Fibroblast of upper back skin (primary cell): ENCODE measurements around the gene MYO1G.
"Not testable (repeated sequence)": the region's sequence is repeated elsewhere in the genome, so short reads cannot be mapped to it uniquely, and the experiment has no call there.

Experiments
- DNase-seq: peaks from one replicate; pipeline ENCODE4 v3.0.0-alpha.2; 2013

The MYO1G gene

GRCh38 chr7:44978511-44979366 lies at the start of gene MYO1G:
TSS of gene MYO1G (minus strand) at chr7:44979015. CDS start at chr7:44978961, 54 bp downstream.
- DNase-seq, result no peak

- DNase-seq, result no peak
These were observed 49.5 kb upstream of the MYO1G start for GRCh38 chr7:45028138-45028919.

GRCh38 chr7:45027774-45028114 lies 48.9 kb upstream of the MYO1G start:
- DNase-seq, result no peak

- peak; percentile 43 for DNase-seq
These were observed 48.4 kb upstream of the MYO1G start for GRCh38 chr7:45026984-45027773.

GRCh38 chr7:45026013-45026412 lies 47.2 kb upstream of the MYO1G start:
- no peak for DNase-seq

- DNase-seq, result not testable (repeated sequence)
These were observed 46.7 kb upstream of the MYO1G start for GRCh38 chr7:45025473-45025872.

GRCh38 chr7:45024126-45024744 lies 45.4 kb upstream of the MYO1G start:
- DNase-seq, result no peak

- peak; percentile 51 for DNase-seq
These were observed 42.9 kb upstream of the MYO1G start for GRCh38 chr7:45021604-45022296.

- DNase-seq, result no peak
These were observed 42.1 kb upstream of the MYO1G start for GRCh38 chr7:45020915-45021314.

- no peak for DNase-seq
These were observed 38.4 kb upstream of the MYO1G start for GRCh38 chr7:45017253-45017652.

- DNase-seq, result no peak
These were observed 36.5 kb upstream of the MYO1G start for GRCh38 chr7:45015313-45015712.

GRCh38 chr7:45013465-45013967 lies 34.7 kb upstream of the MYO1G start:
- DNase-seq, result no peak

GRCh38 chr7:45007571-45008328 lies 28.9 kb upstream of the MYO1G start:
- DNase-seq, result no peak

- no peak for DNase-seq
These were observed 28.3 kb upstream of the MYO1G start for GRCh38 chr7:45007106-45007505.

GRCh38 chr7:45003789-45004188 lies 25.0 kb upstream of the MYO1G start:
- no peak for DNase-seq

- DNase-seq, result no peak
These were observed 23.0 kb upstream of the MYO1G start for GRCh38 chr7:45001826-45002225.

- no peak for DNase-seq
These were observed 22.4 kb upstream of the MYO1G start for GRCh38 chr7:45001138-45001694.

- peak; percentile 40 for DNase-seq
These were observed 21.5 kb upstream of the MYO1G start, which contains the start of gene CCM2 for GRCh38 chr7:45000093-45001032. TSS of gene CCM2 (plus strand) at chr7:45000201. CDS start at chr7:45000334, 133 bp downstream.
